Activated CD8-positive, alpha-beta T cell treated with anti-CD3 and anti-CD28 coated beads for 36 hours (primary cell): Measurements from ENCODE around the gene AP3B1. TPM values are rescaled to one million over a fixed set of nuclear protein-coding genes. Genes with fewer than 3 reads are reported as not detected.
A peak's percentile ranks its signal among the peaks of the same experiment; 100 is the strongest.
"Not testable (repeated sequence)": the region's sequence is repeated elsewhere in the genome, so short reads cannot be mapped to it uniquely, and the experiment has no call there.

Source experiments
- ATAC-seq: fragments of 200-7000 bp; cut with Tn5 transposase; one replicate; pipeline ENCODE4 v1.10.0; 2021; ENCODE audit warnings: mild to moderate bottlenecking, moderate library complexity
- CTCF ChIA-PET: fragments of 350-600 bp; sonication (Branson Sonifier 250); formaldehyde crosslinking; loops from one replicate; lab custom pipeline; 2021; ENCODE audit warnings: antibody characterized with exemption; lab: Charles Lee
- POLR2A ChIA-PET: fragments of 350-600 bp; sonication (Branson Sonifier 250); formaldehyde crosslinking; loops from one replicate; lab custom pipeline; 2021; ENCODE audit warnings: antibody characterized with exemption; lab: Charles Lee
- DNase-seq: peaks from one replicate; pipeline ENCODE4 v3.0.0-alpha.2; 2020
- H3K27ac Mint-ChIP-seq: one replicate; pipeline ENCODE4 v1.8.0; 2021; ENCODE audit warnings: mild to moderate bottlenecking, mixed read lengths
- H3K27me3 Mint-ChIP-seq: one replicate; pipeline ENCODE4 v1.8.0; 2021; ENCODE audit warnings: mixed read lengths
- H3K36me3 Mint-ChIP-seq: one replicate; pipeline ENCODE4 v1.8.0; 2021; ENCODE audit warnings: low read depth, mixed read lengths
- H3K4me1 Mint-ChIP-seq: one replicate; pipeline ENCODE4 v1.8.0; 2021; ENCODE audit warnings: low read depth, mixed read lengths
- H3K4me3 Mint-ChIP-seq: one replicate; pipeline ENCODE4 v1.8.0; 2021; ENCODE audit warnings: mild to moderate bottlenecking, moderate library complexity, mixed read lengths
- H3K9me3 Mint-ChIP-seq: one replicate; pipeline ENCODE4 v1.8.0; 2021; ENCODE audit warnings: mixed read lengths
- CTCF ChIP-seq: fragments of 200-600 bp; IDR thresholded peaks from one replicate; pipeline ENCODE4 v1.8.0; 2022; ENCODE audit warnings: antibody characterized with exemption, mild to moderate bottlenecking
- intact Hi-C: fragments of 100-400 bp; cut with micrococcal nuclease; formaldehyde crosslinking; loops from one replicate; pipeline ENCODE4 v1.10.0; 2022
- total RNA-seq, 2 experiments: library from RNA; stranded (reverse); gene quantifications; one replicate each; pipeline ENCODE4 v1.2.3, GENCODE V29; 2021

Gene AP3B1
- total RNA-seq, 2 experiments from 2014 or later: 33.0 to 34.4 TPM

GRCh38 chr5:78204241-78204640, 90.3 kb downstream of the AP3B1 start:
- TF ChIP-seq CTCF: no peak
- Mint-ChIP-seq H3K4me3 (no peak overlapping the region), H3K9me3 (peaks cover 3% of the 10 kb centered on the region), H3K36me3 (peaks cover 50% of the 10 kb centered on the region), H3K27ac (no peak overlapping the region), H3K27me3 (no peaks in the 10 kb centered on the region), H3K4me1 (peaks cover 12% of the 10 kb centered on the region)
- POLR2A ChIA-PET: no interaction called here
- ATAC-seq (no peak), DNase-seq (no peak)
- CTCF ChIA-PET: interaction anchor here (1.0 kb wide), 1 partner anchor 11 kb away, joined by 3 read pairs; no protein-coding TSS in a partner anchor
- intact Hi-C loops: no loop called here

GRCh38 chr5:78203815-78204214, 90.7 kb downstream of the AP3B1 start:
- ATAC-seq (no peak), DNase-seq (no peak)
- intact Hi-C loops: no loop called here
- Mint-ChIP-seq H3K9me3 (peaks cover 3% of the 10 kb centered on the region), H3K27ac (peak overlapping the region; percentile 1), H3K4me1 (peaks cover 12% of the 10 kb centered on the region), H3K4me3 (no peak overlapping the region), H3K27me3 (no peaks in the 10 kb centered on the region), H3K36me3 (peaks cover 50% of the 10 kb centered on the region)
- TF ChIP-seq CTCF: no peak
- ChIA-PET POLR2A (no interaction called here), CTCF (interaction anchor here (1.0 kb wide), 1 partner anchor 12 kb away, joined by 3 read pairs; no protein-coding TSS in a partner anchor)

- Mint-ChIP-seq H3K27ac (no peak overlapping the region), H3K36me3 (peaks cover 29% of the 10 kb centered on the region), H3K27me3 (no peaks in the 10 kb centered on the region), H3K9me3 (peaks cover 12% of the 10 kb centered on the region), H3K4me3 (no peak overlapping the region), H3K4me1 (no peaks in the 10 kb centered on the region)
- ChIA-PET POLR2A (no interaction called here), CTCF (no interaction called here)
- TF ChIP-seq CTCF: no peak
- DNase-seq (no peak), ATAC-seq (no peak)
- intact Hi-C loops: loop anchor here (10.0 kb wide), 1 partner anchor 116 kb away; no protein-coding TSS in a partner anchor
Observed at GRCh38 chr5:78190402-78190801, 104.1 kb downstream of the AP3B1 start.

GRCh38 chr5:78188681-78189080, 105.8 kb downstream of the AP3B1 start:
- H3K36me3 Mint-ChIP-seq: peaks cover 24% of the 10 kb centered on the region
- H3K4me3 Mint-ChIP-seq, DNase-seq, H3K27me3 Mint-ChIP-seq, H3K4me1 Mint-ChIP-seq, CTCF ChIA-PET, intact Hi-C loops, POLR2A ChIA-PET, ATAC-seq, H3K27ac Mint-ChIP-seq: not testable (repeated sequence)
- peaks cover 12% of the 10 kb centered on the region for H3K9me3 Mint-ChIP-seq

- no peak for ATAC-seq
- intact Hi-C loops: no loop called here
- Mint-ChIP-seq H3K9me3 (peaks cover 12% of the 10 kb centered on the region), H3K27ac (no peak overlapping the region), H3K36me3 (peaks cover 30% of the 10 kb centered on the region), H3K4me1 (no peaks in the 10 kb centered on the region), H3K27me3 (no peaks in the 10 kb centered on the region), H3K4me3 (no peak overlapping the region)
- ChIA-PET POLR2A (no interaction called here), CTCF (no interaction called here)
- no peak for DNase-seq
- no peak for TF ChIP-seq CTCF
Observed at GRCh38 chr5:78187172-78187571, 107.3 kb downstream of the AP3B1 start.

- no peaks in the 10 kb centered on the region for H3K9me3 Mint-ChIP-seq
Observed at GRCh38 chr5:78182838-78183237, 111.7 kb downstream of the AP3B1 start.

More at GRCh38 chr5:78182838-78183237, 111.7 kb downstream of the AP3B1 start:
- ATAC-seq (no peak), DNase-seq (peak; percentile 38)
- Mint-ChIP-seq H3K36me3 (peaks cover 26% of the 10 kb centered on the region), H3K4me3 (no peak overlapping the region), H3K27me3 (no peaks in the 10 kb centered on the region), H3K4me1 (no peaks in the 10 kb centered on the region), H3K27ac (no peak overlapping the region)
- TF ChIP-seq CTCF: no peak
- intact Hi-C loops: no loop called here
- CTCF ChIA-PET: no interaction called here
- POLR2A ChIA-PET: no interaction called here
